Measurements from ENCODE around the gene GALNT1. TPM values are rescaled to one million over a fixed set of nuclear protein-coding genes. Genes with fewer than 3 reads are reported as not detected.
"Not testable (repeated sequence)": the region's sequence is repeated elsewhere in the genome, so short reads cannot be mapped to it uniquely, and the experiment has no call there.

The GALNT1 gene
- total RNA-seq, 1 donor from 2014 or later: 37.5 TPM

GRCh38 chr18:35570182-35570581, 11.4 kb upstream of the GALNT1 start:
- intact Hi-C loops (cut with DNase I): no loop called here
- TF ChIP-seq CTCF (IDR thresholded peaks at IDR 0.05): no peak
- no peak for DNase-seq (ENCODE audit: low spot score in 2 of 2)

GRCh38 chr18:35571138-35571537, 10.4 kb upstream of the GALNT1 start:
- Histone ChIP-seq H3K9me3 (no peaks in the 10 kb centered on the region), H3K36me3 (no peaks in the 10 kb centered on the region), H3K4me1 (no peaks in the 10 kb centered on the region), H3K27me3 (no peaks in the 10 kb centered on the region), H3K27ac (no peak overlapping the region), H3K4me3 (no peak overlapping the region)
- DNase-seq (ENCODE audit: low spot score in 2 of 2): no peak
- intact Hi-C loops (cut with DNase I): no loop called here
- TF ChIP-seq CTCF (IDR thresholded peaks at IDR 0.05): no peak

More at GRCh38 chr18:35570182-35570581, 11.4 kb upstream of the GALNT1 start:
- Histone ChIP-seq H3K27ac (no peak overlapping the region), H3K27me3 (no peaks in the 10 kb centered on the region), H3K4me1 (no peaks in the 10 kb centered on the region), H3K9me3 (no peaks in the 10 kb centered on the region), H3K36me3 (no peaks in the 10 kb centered on the region), H3K4me3 (no peak overlapping the region)

GRCh38 chr18:35572644-35573043, 8.9 kb upstream of the GALNT1 start:
- intact Hi-C loops (cut with DNase I): no loop called here
- H3K4me1 ChIP-seq: no peaks in the 10 kb centered on the region
- H3K9me3 ChIP-seq: no peaks in the 10 kb centered on the region
- no peaks in the 10 kb centered on the region for H3K36me3 ChIP-seq
- no peak overlapping the region for H3K27ac ChIP-seq
- TF ChIP-seq CTCF (IDR thresholded peaks at IDR 0.05): no peak
- no peak overlapping the region for H3K4me3 ChIP-seq
- H3K27me3 ChIP-seq: no peaks in the 10 kb centered on the region
- DNase-seq (ENCODE audit: low spot score in 2 of 2): no peak

- no peak for TF ChIP-seq CTCF (IDR thresholded peaks at IDR 0.05)
- H3K9me3 ChIP-seq: no peaks in the 10 kb centered on the region
- no peak for DNase-seq (ENCODE audit: low spot score in 2 of 2)
- no peak overlapping the region for H3K4me3 ChIP-seq
- H3K27ac ChIP-seq: no peak overlapping the region
- H3K27me3 ChIP-seq: no peaks in the 10 kb centered on the region
- intact Hi-C loops (cut with DNase I): no loop called here
- H3K36me3 ChIP-seq: no peaks in the 10 kb centered on the region
- no peaks in the 10 kb centered on the region for H3K4me1 ChIP-seq
These were observed 8.0 kb upstream of the GALNT1 start for GRCh38 chr18:35573531-35573930.

- H3K4me3 ChIP-seq; H3K36me3 ChIP-seq; H3K27me3 ChIP-seq; DNase-seq (ENCODE audit: low spot score in 2 of 2); intact Hi-C loops (cut with DNase I); H3K27ac ChIP-seq; H3K4me1 ChIP-seq; H3K9me3 ChIP-seq: not testable (repeated sequence)
These were observed 5.2 kb upstream of the GALNT1 start for GRCh38 chr18:35576240-35576845.

- no peaks in the 10 kb centered on the region for H3K27me3 ChIP-seq
- DNase-seq (ENCODE audit: low spot score in 2 of 2): no peak
- no peak overlapping the region for H3K4me3 ChIP-seq
- intact Hi-C loops (cut with DNase I): no loop called here
- peaks cover 0 to 3% of the 10 kb centered on the region in 2 donors for H3K4me1 ChIP-seq
- no peak for TF ChIP-seq CTCF (IDR thresholded peaks at IDR 0.05)
- H3K27ac ChIP-seq: no peak overlapping the region
- no peaks in the 10 kb centered on the region for H3K9me3 ChIP-seq
- H3K36me3 ChIP-seq: no peaks in the 10 kb centered on the region
These were observed 4.3 kb upstream of the GALNT1 start for GRCh38 chr18:35577045-35577848.
